K562 (cell line): ENCODE results near the gene SLC35F4. TPM values are rescaled to one million over a fixed set of nuclear protein-coding genes. Genes with fewer than 3 reads are reported as not detected.

Experiments
- ATAC-seq: fragments of 200-7000 bp; cut with Tn5 transposase; 3 replicates; pipeline ENCODE4 v1.9.1; 2020; ENCODE audit warnings: moderate library complexity
- BruUV-seq: library from RNA; stranded (reverse); fragments of 400-500 nt; replicated peaks from 2 replicates; lab custom pipeline; 2021; lab: Mats Ljungman, UMichigan
- CTCF ChIA-PET: fragments of 300-600 bp; formaldehyde crosslinking; extraction: SDS; loops from one replicate; lab custom pipeline; 2021; ENCODE audit warnings: low intra/inter-chr PET ratio; lab: Yijun Ruan, JAX
- POLR2A ChIA-PET: fragments of 300-600, 350-650 bp; sonication (Branson Sonifier 250); formaldehyde crosslinking; extraction: SDS; loops from one replicate; lab custom pipeline; 2021; ENCODE audit warnings: antibody characterized with exemption, inconsistent platforms; lab: Yijun Ruan, JAX
- DNase-seq, 4 experiments: peaks; one replicate each; pipeline versions ENCODE4 v3.0.0 to v3.0.0-alpha.2; 2011 to 2018; ENCODE audit warnings: low spot score in 3 of 4, mixed read lengths in 3 of 4; ENCODE audit errors: extremely low read depth in 1 of 4
- FAIRE-seq: peaks from 2 replicates; lab custom pipeline; 2011; peaks lifted over from hg19 to GRCh38; lab: Jason Lieb, UNC
- H2AFZ ChIP-seq: 2 replicates; pipeline ENCODE4 v1.6.0; 2011; ENCODE audit warnings: low read depth, low read length, control low read depth, inconsistent platforms
- H3K27ac ChIP-seq: fragments of 200-600 bp; 3 replicates; pipeline ENCODE4 v1.8.0; 2011; ENCODE audit warnings: low read depth, mild to moderate bottlenecking, control low read depth, inconsistent platforms, low read length, moderate library complexity, mixed read lengths; ENCODE audit errors: extremely low read depth
- H3K27me3 ChIP-seq, 2 experiments: fragments of 300-600 bp in 1 of 2; 2 replicates in 1 of 2; 3 replicates in 1 of 2; pipeline versions ENCODE4 v1.6.0 to v1.8.0; 2011; ENCODE audit warnings: inconsistent platforms in 2 of 2, low read length in 2 of 2, mild to moderate bottlenecking in 1 of 2, mixed read lengths in 1 of 2, moderate library complexity in 1 of 2; ENCODE audit not compliant: control insufficient read depth in 2 of 2, insufficient read depth in 2 of 2
- H3K36me3 ChIP-seq: fragments of 300-600 bp; 3 replicates; pipeline ENCODE4 v1.8.0; 2011; ENCODE audit warnings: mild to moderate bottlenecking, low read length, inconsistent platforms; ENCODE audit not compliant: control insufficient read depth, insufficient read depth
- H3K4me1 ChIP-seq, 2 experiments: fragments of 200-600 bp in 1 of 2; replicated peaks in 1 of 2; 2 replicates in 1 of 2; 3 replicates in 1 of 2; pipeline versions ENCODE4 v1.5.1 to v1.8.0; 2011; ENCODE audit warnings: inconsistent platforms in 2 of 2, low read length in 2 of 2, mild to moderate bottlenecking in 1 of 2, mixed read lengths in 1 of 2, moderate library complexity in 1 of 2; ENCODE audit not compliant: control insufficient read depth in 2 of 2, insufficient read depth in 2 of 2
- H3K4me2 ChIP-seq: 2 replicates; pipeline ENCODE4 v1.6.1; 2011; ENCODE audit warnings: low read length, control low read depth, inconsistent platforms, mixed read lengths; ENCODE audit not compliant: insufficient read depth
- H3K4me3 ChIP-seq: fragments of 200-600 bp; sonication (generic), shearing (Covaris generic); 2 replicates; pipeline ENCODE4 v1.5.1; 2016; ENCODE audit warnings: control low read depth, inconsistent platforms
- H3K79me2 ChIP-seq: fragments of 200-600 bp; 3 replicates; pipeline ENCODE4 v1.8.0; 2011; ENCODE audit warnings: low read length, inconsistent platforms; ENCODE audit not compliant: control insufficient read depth, insufficient read depth
- H3K9ac ChIP-seq, 2 experiments: 2 replicates each; pipeline versions ENCODE4 v1.6.0 to v1.6.1; 2011; ENCODE audit warnings: low read depth in 2 of 2, low read length in 2 of 2, control low read depth in 1 of 2, inconsistent platforms in 1 of 2, mild to moderate bottlenecking in 1 of 2, mixed read lengths in 1 of 2; ENCODE audit not compliant: insufficient read depth in 1 of 2
- H3K9me1 ChIP-seq: one replicate; pipeline ENCODE4 v1.6.0; 2011; ENCODE audit warnings: inconsistent platforms, mild to moderate bottlenecking, low read length, moderate library complexity; ENCODE audit not compliant: control insufficient read depth, insufficient read depth
- H3K9me3 ChIP-seq: replicated peaks from 2 replicates; pipeline ENCODE4 v1.5.1; 2011; ENCODE audit warnings: low read depth, low read length, inconsistent platforms; ENCODE audit not compliant: control insufficient read depth, insufficient read depth
- H4K20me1 ChIP-seq: replicated peaks from 2 replicates; pipeline ENCODE4 v1.6.1; 2011; ENCODE audit warnings: low read length, inconsistent platforms, mixed read lengths; ENCODE audit not compliant: control insufficient read depth, insufficient read depth
- ETS1 ChIP-seq: conservative IDR thresholded peaks from 2 replicates; pipeline ENCODE4 v1.6.1; 2011; ENCODE audit warnings: low read depth, mild to moderate bottlenecking, low read length; ENCODE audit not compliant: control insufficient read depth
- IRF9 ChIP-seq: fragments of 450-650 bp; IDR thresholded peaks from 2 replicates; pipeline ENCODE4 v1.6.1; 2016; ENCODE audit warnings: missing biosample characterization, missing genetic modification characterization
- MYNN ChIP-seq, 2 experiments: sonication (generic); formaldehyde crosslinking in 1 of 2; IDR thresholded peaks; 2 replicates each; pipeline versions ENCODE4 v1.5.0 to v1.6.1; 2016 to 2020; ENCODE audit warnings: antibody characterized with exemption in 1 of 2, missing genetic modification reagents in 1 of 2
- PHF21A ChIP-seq: fragments of 450-650 bp; IDR thresholded peaks from 2 replicates; pipeline ENCODE4 v1.6.1; 2017; ENCODE audit warnings: low read depth, borderline replicate concordance
- RNF219 ChIP-seq: fragments of 250-450 bp; sonication (Bioruptor Pico); IDR thresholded peaks from 2 replicates; pipeline ENCODE4 v1.5.0; 2022; ENCODE audit warnings: mild to moderate bottlenecking
- SMAD4 ChIP-seq: fragments of 250-450 bp; sonication (Bioruptor Pico); conservative IDR thresholded peaks from 2 replicates; pipeline ENCODE4 v1.8.0; 2021; ENCODE audit warnings: inconsistent platforms, mild to moderate bottlenecking, moderate library complexity
- SUPT5H ChIP-seq: fragments of 450-650 bp; IDR thresholded peaks from 2 replicates; pipeline ENCODE4 v1.6.1; 2016
- TAF7 ChIP-seq: fragments of 450-650 bp; IDR thresholded peaks from 2 replicates; pipeline ENCODE4 v1.6.1; 2016; ENCODE audit warnings: missing genetic modification characterization, missing compliant biosample characterization
- ZNF133 ChIP-seq: fragments of 250-450 bp; sonication (Bioruptor Pico); IDR thresholded peaks from 2 replicates; pipeline ENCODE4 v1.4.0; 2020; ENCODE audit warnings: mild to moderate bottlenecking
- ZNF586 ChIP-seq: fragments of 450-650 bp; formaldehyde crosslinking; conservative IDR thresholded peaks from 2 replicates; pipeline ENCODE4 v1.4.0; 2020; ENCODE audit warnings: mild to moderate bottlenecking, moderate library complexity
- WGBS: fragments of 100-300 bp; shearing (Covaris generic); methylation state at CpG from one replicate; pipeline ENCODE4 v1.1.6; 2016; ENCODE audit warnings: low coverage, mixed read lengths; ENCODE audit not compliant: insufficient coverage; ENCODE audit errors: missing lambda C conversion rate; 5-methylcytosine and 5-hydroxymethylcytosine counted together
- in situ Hi-C: fragments of 300-500 bp; cut with MboI; formaldehyde crosslinking; loops from 4 replicates; pipeline ENCODE4 v1.15.0; 2018; ENCODE audit warnings: inconsistent platforms, mixed read lengths
- intact Hi-C: fragments of 100-400 bp; cut with micrococcal nuclease; formaldehyde crosslinking; loops from 2 replicates; pipeline ENCODE4 v1.14.2; 2022
- polyA plus RNA-seq, 8 experiments: library from polyadenylated mRNA; depleted of rRNA in 4 of 8; stranded (reverse) in 5 of 8; unstranded in 3 of 8; fragments of >200 nt; fragmentation: Nextera tagmentation in 2 of 8; fragmentation: Illumina TruSeq in 1 of 8; extraction: Ambion mirVana in 2 of 8; extraction: Trizol in 1 of 8; gene quantifications; 2 replicates each; pipeline versions ENCODE4 v1.2.1 to v1.2.3, GENCODE V29; 2011 to 2014; ENCODE audit warnings: inconsistent platforms in 1 of 8, missing spikeins in 1 of 8
- total RNA-seq, 7 experiments: library from RNA; depleted of rRNA in 6 of 7; stranded (reverse); fragments of >200 nt in 6 of 7; fragmentation: Illumina TruSeq in 2 of 7; extraction: Trizol in 2 of 7; gene quantifications; 2 replicates each; pipeline versions ENCODE4 v1.2.1 to v1.2.3, GENCODE V29; 2011 to 2021; ENCODE audit warnings: low replicate concordance in 1 of 7
- TF ChIP-seq, protein P1 (sequence below), 2 experiments: fragments of 150-350 bp in 1 of 2; IDR thresholded peaks; 2 replicates each; pipeline ENCODE4 v1.6.1; 2012 to 2016; ENCODE audit warnings: low read depth in 2 of 2, low read length in 2 of 2, mild to moderate bottlenecking in 1 of 2, moderate library complexity in 1 of 2

The SLC35F4 gene
- total and polyA plus RNA-seq, 9 of the 15 experiments (the other 6 are each of a cell fraction or from before 2014, with no cell fraction given), result 0.01 TPM; not detected in 8

- TF ChIP-seq RNF219 (CRISPR knock-in tag), result no peak
- TF ChIP-seq, all 486 proteins: peak for 0
These were observed 45.3 kb downstream of the SLC35F4 start (continued) for GRCh38 chr14:57820581-57820980.

- Histone ChIP-seq H3K27ac (no peak overlapping the region), H3K4me2 (no peak overlapping the region), H3K4me1 (no peaks in the 10 kb centered on the region), H3K4me3 (no peak overlapping the region), H3K9me1 (no peaks in the 10 kb centered on the region), H3K9me3 (no peaks in the 10 kb centered on the region), H3K79me2 (no peaks in the 10 kb centered on the region), H3K9ac (no peak overlapping the region), H3K27me3 (no peaks in the 10 kb centered on the region), H3K36me3 (no peaks in the 10 kb centered on the region), H2AFZ (no peak overlapping the region), H4K20me1 (no peaks in the 10 kb centered on the region)
- FAIRE-seq (no peak), DNase-seq (no peak), ATAC-seq (no peak)
- in situ Hi-C loops, result no loop called here
- BruUV-seq, result no TSS peak
- 0% methylated on average over 1 of the region's 1 CpG for WGBS
- POLR2A ChIA-PET, result no interaction called here
- CTCF ChIA-PET, result no interaction called here
- intact Hi-C loops, result no loop called here
- TF ChIP-seq PHF21A (no peak), SMAD4 (no peak), ETS1 (no peak), ZNF133 (CRISPR knock-in tag) (no peak), IRF9 (tag) (no peak), MYNN (IDR thresholded peaks at IDR 0.05) (no peak), MYNN (CRISPR knock-in tag; IDR thresholded peaks at IDR 0.05) (no peak), ZNF586 (CRISPR knock-in tag) (no peak), TAF7 (tag) (no peak), SUPT5H (no peak)
- TF ChIP-seq, protein P1, sequence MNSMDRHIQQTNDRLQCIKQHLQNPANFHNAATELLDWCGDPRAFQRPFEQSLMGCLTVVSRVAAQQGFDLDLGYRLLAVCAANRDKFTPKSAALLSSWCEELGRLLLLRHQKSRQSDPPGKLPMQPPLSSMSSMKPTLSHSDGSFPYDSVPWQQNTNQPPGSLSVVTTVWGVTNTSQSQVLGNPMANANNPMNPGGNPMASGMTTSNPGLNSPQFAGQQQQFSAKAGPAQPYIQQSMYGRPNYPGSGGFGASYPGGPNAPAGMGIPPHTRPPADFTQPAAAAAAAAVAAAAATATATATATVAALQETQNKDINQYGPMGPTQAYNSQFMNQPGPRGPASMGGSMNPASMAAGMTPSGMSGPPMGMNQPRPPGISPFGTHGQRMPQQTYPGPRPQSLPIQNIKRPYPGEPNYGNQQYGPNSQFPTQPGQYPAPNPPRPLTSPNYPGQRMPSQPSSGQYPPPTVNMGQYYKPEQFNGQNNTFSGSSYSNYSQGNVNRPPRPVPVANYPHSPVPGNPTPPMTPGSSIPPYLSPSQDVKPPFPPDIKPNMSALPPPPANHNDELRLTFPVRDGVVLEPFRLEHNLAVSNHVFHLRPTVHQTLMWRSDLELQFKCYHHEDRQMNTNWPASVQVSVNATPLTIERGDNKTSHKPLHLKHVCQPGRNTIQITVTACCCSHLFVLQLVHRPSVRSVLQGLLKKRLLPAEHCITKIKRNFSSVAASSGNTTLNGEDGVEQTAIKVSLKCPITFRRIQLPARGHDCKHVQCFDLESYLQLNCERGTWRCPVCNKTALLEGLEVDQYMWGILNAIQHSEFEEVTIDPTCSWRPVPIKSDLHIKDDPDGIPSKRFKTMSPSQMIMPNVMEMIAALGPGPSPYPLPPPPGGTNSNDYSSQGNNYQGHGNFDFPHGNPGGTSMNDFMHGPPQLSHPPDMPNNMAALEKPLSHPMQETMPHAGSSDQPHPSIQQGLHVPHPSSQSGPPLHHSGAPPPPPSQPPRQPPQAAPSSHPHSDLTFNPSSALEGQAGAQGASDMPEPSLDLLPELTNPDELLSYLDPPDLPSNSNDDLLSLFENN (IDR thresholded peaks at IDR 0.05; ENCODE audit: low read depth in 2 of 2, low read length in 2 of 2), result no peak
These were observed 47.4 kb downstream of the SLC35F4 start for GRCh38 chr14:57818511-57818910.
